Vagina (tissue), 2 donors: ENCODE measurements around the gene FCRL5. TPM values are rescaled to one million over a fixed set of nuclear protein-coding genes. Genes with fewer than 3 reads are reported as not detected.

ENCODE experiments used
- DNase-seq, 2 donors: peaks; one replicate each; pipeline ENCODE4 v3.0.0-alpha.2; 2017; ENCODE audit errors: extremely low spot score in 2 of 2
- H3K27ac ChIP-seq: fragments of 200-600 bp; sonication (generic); one replicate; pipeline ENCODE4 v1.5.1; 2019
- H3K27me3 ChIP-seq: fragments of 200-600 bp; sonication (generic); one replicate; pipeline ENCODE4 v1.5.1; 2019
- H3K36me3 ChIP-seq, 2 donors: fragments of 200-600 bp; sonication (generic); one replicate each; pipeline ENCODE4 v1.5.1; 2017 to 2019
- H3K4me1 ChIP-seq: fragments of 200-600 bp; sonication (generic); one replicate; pipeline ENCODE4 v1.5.1; 2019
- H3K4me3 ChIP-seq, 2 donors: fragments of 200-600 bp; sonication (generic); 1 replicate in 1 of 2; 2 replicates in 1 of 2; pipeline ENCODE4 v1.5.1; 2016 to 2019
- H3K9me3 ChIP-seq: fragments of 200-600 bp; sonication (generic); one replicate; pipeline ENCODE4 v1.5.1; 2019
- POLR2A ChIP-seq, 2 donors: fragments of 450-650 bp; IDR thresholded peaks; one replicate each; pipeline ENCODE4 v1.6.1; 2017; ENCODE audit warnings: antibody characterized with exemption in 2 of 2, mild to moderate bottlenecking in 2 of 2, moderate library complexity in 2 of 2
- POLR2AphosphoS5 ChIP-seq, 2 donors: sonication (generic); formaldehyde crosslinking; IDR thresholded peaks; one replicate each; pipeline ENCODE4 v1.9.0; 2017; ENCODE audit warnings: antibody characterized with exemption in 2 of 2, mild to moderate bottlenecking in 2 of 2, low read depth in 1 of 2; ENCODE audit not compliant: insufficient read depth in 1 of 2
- intact Hi-C: fragments of 100-400 bp; cut with DNase I; formaldehyde crosslinking; loops from one replicate; pipeline ENCODE4 v1.15.1; 2023
- total RNA-seq: library from RNA; depleted of rRNA; stranded (reverse); fragments of >200 nt; gene quantifications from one replicate; pipeline ENCODE4 v1.2.3, GENCODE V29; 2016
- TF ChIP-seq, protein P1 (sequence below), 3 experiments: fragments of 450-650 bp in 2 of 3; fragments of 200-600 bp in 1 of 3; sonication (generic) in 1 of 3; IDR thresholded peaks; one replicate each; pipeline ENCODE4 v1.5.1; 2017 to 2019; ENCODE audit warnings: antibody characterized with exemption in 3 of 3, mild to moderate bottlenecking in 2 of 3, moderate library complexity in 2 of 3

Gene FCRL5
- total RNA-seq, 1 donor from 2014 or later, result 0.49 TPM

DNA sequence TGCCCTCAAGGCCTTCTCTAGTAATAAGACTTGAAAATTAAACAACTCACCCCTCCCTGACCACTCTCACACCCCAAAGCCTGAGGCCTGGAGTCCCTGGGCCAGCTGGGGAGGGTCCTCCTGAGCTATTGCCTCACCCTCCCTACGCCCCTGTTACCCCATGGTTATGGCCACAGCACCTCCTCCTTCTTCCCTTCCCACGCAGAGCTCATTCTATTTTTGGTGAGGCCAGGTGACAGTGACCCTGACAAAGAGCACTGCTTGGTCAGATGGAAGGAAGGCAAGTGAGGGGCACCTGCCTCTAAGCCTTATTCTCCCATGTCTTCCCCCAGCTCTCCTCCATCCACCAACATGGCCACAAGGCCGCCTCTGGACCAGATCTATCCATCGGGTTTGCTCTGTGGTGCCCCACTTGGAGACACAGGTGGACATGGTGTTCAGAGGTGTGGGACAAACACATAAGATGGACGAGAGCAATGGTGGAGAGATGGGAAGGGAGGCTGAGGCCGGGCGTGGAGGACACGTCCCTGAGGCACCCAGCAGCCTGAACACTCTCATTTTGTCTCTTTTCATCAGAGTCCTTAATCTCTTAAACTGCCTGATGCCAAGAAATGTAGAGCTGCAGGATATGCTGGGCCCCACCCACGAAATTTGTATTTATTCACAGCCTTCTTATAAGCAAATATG lies 42.6 kb downstream of the FCRL5 start:
- no peaks in the 10 kb centered on the region for H3K36me3 ChIP-seq
- H3K9me3 ChIP-seq, result no peaks in the 10 kb centered on the region

DNA sequence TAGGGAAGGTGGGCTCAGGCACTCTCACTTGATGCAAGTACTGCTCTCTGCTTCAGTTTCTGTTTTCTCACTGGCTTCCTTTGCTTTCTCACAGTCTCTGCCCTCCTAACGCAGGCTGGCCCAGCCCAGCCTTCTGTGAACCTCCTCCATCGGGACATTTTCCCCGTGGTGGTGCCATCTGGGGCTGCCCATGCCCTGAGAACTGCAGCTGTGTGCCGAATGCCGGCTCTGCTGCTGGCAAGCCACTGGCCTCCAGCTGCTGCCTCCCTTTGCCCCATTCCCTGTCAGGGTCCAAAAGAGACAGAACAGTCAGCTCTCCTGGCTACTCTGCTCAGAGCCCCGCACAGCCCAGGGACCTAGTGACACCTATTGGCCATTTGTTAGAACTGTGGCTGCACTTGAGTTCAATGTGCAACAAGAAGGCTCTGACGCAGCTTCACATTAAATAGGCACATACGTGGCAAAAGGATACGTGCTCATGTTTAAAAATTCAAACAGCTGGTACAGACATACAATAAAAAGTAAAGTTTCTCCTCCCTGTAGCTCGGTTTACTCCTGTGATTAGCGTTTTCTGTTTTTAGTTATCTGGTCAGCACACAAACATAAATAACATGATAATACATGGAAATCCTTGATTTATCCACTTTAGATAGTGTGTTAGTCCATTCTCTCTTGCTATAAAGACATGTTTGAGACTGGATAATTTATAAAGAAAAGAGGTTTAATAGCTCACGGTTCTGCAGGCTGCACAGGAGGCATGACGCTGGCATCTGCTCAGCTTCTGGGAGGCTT lies 46.6 kb downstream of the FCRL5 start:
- H3K27ac ChIP-seq, result no peak overlapping the region
- no peak for DNase-seq
- no peaks in the 10 kb centered on the region for H3K36me3 ChIP-seq
- no peaks in the 10 kb centered on the region for H3K27me3 ChIP-seq
- no peaks in the 10 kb centered on the region for H3K4me1 ChIP-seq
- H3K9me3 ChIP-seq, result no peaks in the 10 kb centered on the region
- H3K4me3 ChIP-seq, result no peak overlapping the region
- TF ChIP-seq, protein P1, sequence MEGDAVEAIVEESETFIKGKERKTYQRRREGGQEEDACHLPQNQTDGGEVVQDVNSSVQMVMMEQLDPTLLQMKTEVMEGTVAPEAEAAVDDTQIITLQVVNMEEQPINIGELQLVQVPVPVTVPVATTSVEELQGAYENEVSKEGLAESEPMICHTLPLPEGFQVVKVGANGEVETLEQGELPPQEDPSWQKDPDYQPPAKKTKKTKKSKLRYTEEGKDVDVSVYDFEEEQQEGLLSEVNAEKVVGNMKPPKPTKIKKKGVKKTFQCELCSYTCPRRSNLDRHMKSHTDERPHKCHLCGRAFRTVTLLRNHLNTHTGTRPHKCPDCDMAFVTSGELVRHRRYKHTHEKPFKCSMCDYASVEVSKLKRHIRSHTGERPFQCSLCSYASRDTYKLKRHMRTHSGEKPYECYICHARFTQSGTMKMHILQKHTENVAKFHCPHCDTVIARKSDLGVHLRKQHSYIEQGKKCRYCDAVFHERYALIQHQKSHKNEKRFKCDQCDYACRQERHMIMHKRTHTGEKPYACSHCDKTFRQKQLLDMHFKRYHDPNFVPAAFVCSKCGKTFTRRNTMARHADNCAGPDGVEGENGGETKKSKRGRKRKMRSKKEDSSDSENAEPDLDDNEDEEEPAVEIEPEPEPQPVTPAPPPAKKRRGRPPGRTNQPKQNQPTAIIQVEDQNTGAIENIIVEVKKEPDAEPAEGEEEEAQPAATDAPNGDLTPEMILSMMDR (IDR thresholded peaks at IDR 0.05), result peak in 1 of 3 experiments; percentile 34
- TF ChIP-seq POLR2A (IDR thresholded peaks at IDR 0.05), result no peak
- intact Hi-C loops, result no loop called here

More for the DNA sequence above, 42.6 kb downstream of the FCRL5 start:
- DNase-seq, result no peak
- TF ChIP-seq POLR2A (IDR thresholded peaks at IDR 0.05) (no peak), POLR2AphosphoS5 (IDR thresholded peaks at IDR 0.05; ENCODE audit: insufficient read depth in 1 of 2, low read depth in 1 of 2) (no peak)
- TF ChIP-seq, protein P1 (IDR thresholded peaks at IDR 0.05), result no peak
- no peak overlapping the region for H3K27ac ChIP-seq
- H3K27me3 ChIP-seq, result no peaks in the 10 kb centered on the region
- intact Hi-C loops, result no loop called here
- no peak overlapping the region for H3K4me3 ChIP-seq
- no peaks in the 10 kb centered on the region for H3K4me1 ChIP-seq

DNA sequence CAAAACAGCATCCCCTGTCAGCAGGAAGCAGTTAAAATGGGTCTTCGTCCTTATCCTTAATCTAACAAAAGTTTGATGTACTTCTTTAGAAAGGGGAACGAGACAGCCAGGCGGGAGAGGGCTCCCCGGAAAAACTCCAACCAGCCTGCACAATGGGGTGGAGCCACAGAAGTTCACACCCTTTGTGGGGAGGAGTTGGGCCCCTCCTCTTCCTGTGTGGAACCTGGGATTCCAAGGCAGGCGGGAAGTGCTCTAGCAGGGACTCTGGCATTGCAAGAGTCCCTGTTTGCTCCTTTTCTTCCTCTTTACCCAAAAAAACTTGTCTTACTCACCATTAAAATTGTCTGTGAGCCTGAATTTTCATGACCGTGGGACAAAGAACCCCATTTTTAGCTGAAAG lies 47.7 kb downstream of the FCRL5 start:
- TF ChIP-seq POLR2A (IDR thresholded peaks at IDR 0.05) (no peak), POLR2AphosphoS5 (IDR thresholded peaks at IDR 0.05; ENCODE audit: insufficient read depth in 1 of 2, low read depth in 1 of 2) (no peak)
- TF ChIP-seq, protein P1 (IDR thresholded peaks at IDR 0.05), result no peak
- no peaks in the 10 kb centered on the region for H3K36me3 ChIP-seq
- no peaks in the 10 kb centered on the region for H3K9me3 ChIP-seq
- H3K27ac ChIP-seq, result no peak overlapping the region
- no peaks in the 10 kb centered on the region for H3K4me1 ChIP-seq
- no peak overlapping the region for H3K4me3 ChIP-seq
- intact Hi-C loops, result no loop called here
- H3K27me3 ChIP-seq, result no peaks in the 10 kb centered on the region
- no peak for DNase-seq

DNA sequence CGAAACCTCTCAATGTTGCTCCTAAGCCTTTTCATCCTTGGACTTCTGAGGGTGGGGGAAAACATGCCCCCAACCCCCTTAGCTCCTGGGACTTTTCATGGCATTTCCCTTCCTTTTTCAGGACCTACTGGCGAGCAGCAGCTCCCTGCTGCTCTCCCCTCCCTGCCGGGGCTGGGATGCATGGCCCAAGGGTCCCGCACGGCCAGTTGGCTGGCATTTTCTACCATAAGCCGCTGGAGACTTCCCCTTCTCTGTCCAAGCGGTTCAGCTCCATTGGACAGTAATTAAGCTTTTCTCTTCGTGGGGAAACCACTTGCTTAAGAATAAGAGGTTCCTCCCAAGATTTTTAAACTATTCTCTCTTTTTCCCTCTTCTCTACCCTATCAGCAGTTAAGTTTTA lies 52.8 kb downstream of the FCRL5 start:
- Histone ChIP-seq H3K9me3 (no peaks in the 10 kb centered on the region), H3K27me3 (no peaks in the 10 kb centered on the region), H3K4me3 (no peak overlapping the region), H3K27ac (no peak overlapping the region), H3K4me1 (no peaks in the 10 kb centered on the region), H3K36me3 (no peaks in the 10 kb centered on the region)
- intact Hi-C loops, result loop anchor here (10.0 kb wide), 1 partner anchor 125 kb away; no protein-coding TSS in a partner anchor
- no peak for DNase-seq
- TF ChIP-seq POLR2A (IDR thresholded peaks at IDR 0.05), result no peak
- TF ChIP-seq, protein P1 (IDR thresholded peaks at IDR 0.05), result no peak
- no peak for TF ChIP-seq POLR2AphosphoS5 (IDR thresholded peaks at IDR 0.05; ENCODE audit: insufficient read depth in 1 of 2, low read depth in 1 of 2)

DNA sequence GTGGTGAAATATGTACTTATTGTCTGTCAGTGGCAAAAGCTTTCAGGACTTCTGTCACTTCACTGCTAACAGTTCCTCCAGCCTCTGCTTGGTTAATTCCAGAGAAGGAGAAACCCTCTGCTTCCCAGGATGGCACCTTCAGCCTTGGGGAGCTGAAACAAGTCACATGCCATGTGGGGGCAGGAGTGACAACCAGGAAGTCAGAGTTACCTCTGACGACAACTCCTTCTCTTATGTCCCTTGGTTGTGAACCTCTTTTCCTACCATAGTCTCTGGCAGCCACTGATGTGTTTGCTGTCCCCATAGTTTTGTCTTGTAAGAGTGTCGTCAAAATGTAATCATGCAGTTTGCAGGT lies 53.6 kb downstream of the FCRL5 start:
- Histone ChIP-seq H3K4me1 (no peaks in the 10 kb centered on the region), H3K27me3 (no peaks in the 10 kb centered on the region), H3K9me3 (no peaks in the 10 kb centered on the region), H3K27ac (no peak overlapping the region), H3K36me3 (no peaks in the 10 kb centered on the region), H3K4me3 (no peak overlapping the region)
- TF ChIP-seq POLR2AphosphoS5 (IDR thresholded peaks at IDR 0.05; ENCODE audit: insufficient read depth in 1 of 2, low read depth in 1 of 2) (no peak), POLR2A (IDR thresholded peaks at IDR 0.05) (no peak)
- TF ChIP-seq, protein P1 (IDR thresholded peaks at IDR 0.05), result no peak
- DNase-seq, result no peak
- intact Hi-C loops, result loop anchor here (10.0 kb wide), 1 partner anchor 124 kb away; no protein-coding TSS in a partner anchor
